CD8-positive, alpha-beta memory T cell (primary cell): ENCODE results near the gene CNDP1. TPM values are rescaled to one million over a fixed set of nuclear protein-coding genes. Genes with fewer than 3 reads are reported as not detected.

Experiments used
- CTCF ChIA-PET: fragments of 350-600 bp; sonication (Branson Sonifier 250); formaldehyde crosslinking; loops from one replicate; lab custom pipeline; 2021; ENCODE audit warnings: antibody characterized with exemption; lab: Charles Lee
- POLR2A ChIA-PET: fragments of 350-600 bp; sonication (Branson Sonifier 250); formaldehyde crosslinking; loops from one replicate; lab custom pipeline; 2021; ENCODE audit warnings: antibody characterized with exemption; lab: Charles Lee
- DNase-seq, 5 donors: peaks; one replicate each; pipeline versions ENCODE4 v3.0.0 to v3.0.0-alpha.2; 2020 to 2022; ENCODE audit warnings: mixed read lengths in 1 of 5
- H3K27ac ChIP-seq: one replicate; pipeline ENCODE4 v1.7.0; 2013; ENCODE audit warnings: low read depth, mild to moderate bottlenecking, low read length, moderate library complexity
- H3K27me3 ChIP-seq: 2 replicates; pipeline ENCODE4 v1.7.0; 2013; ENCODE audit warnings: low read length, mild to moderate bottlenecking; ENCODE audit not compliant: insufficient read depth, poor library complexity, severe bottlenecking
- H3K36me3 ChIP-seq: 2 replicates; pipeline ENCODE4 v1.7.0; 2013; ENCODE audit warnings: mild to moderate bottlenecking, low read length, moderate library complexity; ENCODE audit not compliant: insufficient read depth
- H3K4me1 ChIP-seq: 2 replicates; pipeline ENCODE4 v1.7.0; 2013; ENCODE audit warnings: mild to moderate bottlenecking, low read length, moderate library complexity; ENCODE audit not compliant: insufficient read depth
- H3K4me3 ChIP-seq: 2 replicates; pipeline ENCODE4 v1.7.0; 2013; ENCODE audit warnings: mild to moderate bottlenecking, low read length
- H3K9me3 ChIP-seq: 2 replicates; pipeline ENCODE4 v1.7.0; 2013; ENCODE audit warnings: mild to moderate bottlenecking, low read length
- H3K27ac Mint-ChIP-seq, 8 donors: one replicate each; pipeline ENCODE4 v1.8.0; 2020 to 2021; ENCODE audit warnings: mixed read lengths in 8 of 8, mild to moderate bottlenecking in 6 of 8, inconsistent platforms in 3 of 8, moderate library complexity in 3 of 8
- H3K27me3 Mint-ChIP-seq, 2 donors: one replicate each; pipeline ENCODE4 v1.8.0; 2020 to 2021; ENCODE audit warnings: mixed read lengths in 2 of 2, mild to moderate bottlenecking in 1 of 2, moderate library complexity in 1 of 2
- H3K36me3 Mint-ChIP-seq, 3 donors: one replicate each; pipeline ENCODE4 v1.8.0; 2020 to 2021; ENCODE audit warnings: mixed read lengths in 3 of 3, inconsistent platforms in 1 of 3, mild to moderate bottlenecking in 1 of 3
- H3K4me1 Mint-ChIP-seq, 3 donors: one replicate each; pipeline ENCODE4 v1.8.0; 2020 to 2021; ENCODE audit warnings: mixed read lengths in 3 of 3, inconsistent platforms in 1 of 3, mild to moderate bottlenecking in 1 of 3
- H3K4me3 Mint-ChIP-seq, 7 donors: one replicate each; pipeline ENCODE4 v1.8.0; 2020 to 2021; ENCODE audit warnings: mixed read lengths in 7 of 7, mild to moderate bottlenecking in 6 of 7, moderate library complexity in 4 of 7, inconsistent platforms in 2 of 7
- H3K9me3 Mint-ChIP-seq, 5 donors: one replicate each; pipeline ENCODE4 v1.8.0; 2020 to 2022; ENCODE audit warnings: mixed read lengths in 5 of 5, mild to moderate bottlenecking in 3 of 5, moderate library complexity in 2 of 5, inconsistent platforms in 1 of 5
- polyA plus RNA-seq: library from polyadenylated mRNA; unstranded; fragments of 300-500 nt; fragmentation: Illumina TruSeq; gene quantifications from one replicate; pipeline ENCODE4 v1.2.3, GENCODE V29; 2021
- total RNA-seq, 2 experiments: library from RNA; stranded (reverse); gene quantifications; one replicate each; pipeline ENCODE4 v1.2.3, GENCODE V29; 2021

CNDP1 gene
- total and polyA plus RNA-seq, 3 experiments from 2014 or later, result 0.09 TPM; not detected in 2

DNA sequence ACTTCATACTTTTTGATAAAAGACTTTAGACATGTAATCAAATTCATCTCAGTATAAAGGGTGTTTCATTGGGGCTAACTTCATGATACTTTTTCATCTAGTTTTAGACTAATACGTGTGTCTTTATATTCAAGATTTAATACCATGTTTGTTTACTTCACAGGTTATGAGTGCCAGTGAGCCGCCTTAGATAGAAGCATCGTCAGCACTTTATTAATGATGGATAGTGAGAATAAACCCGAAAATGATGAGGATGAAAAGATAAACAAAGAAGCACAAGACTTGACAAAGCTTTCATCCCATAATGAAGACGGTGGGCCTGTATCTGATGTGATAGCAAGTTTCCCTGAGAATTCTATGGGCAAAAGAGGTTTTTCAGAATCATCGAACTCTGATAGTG, 96.5 kb downstream of the CNDP1 start:
- peak overlapping the region in 5 of 7 donors; percentile 11 to 76 (median 73) for H3K4me3 Mint-ChIP-seq
- no peak overlapping the region for H3K27ac ChIP-seq
- POLR2A ChIA-PET, result no interaction called here
- no peak for DNase-seq
- H3K9me3 ChIP-seq, result no peaks in the 10 kb centered on the region
- no peaks in the 10 kb centered on the region for H3K9me3 Mint-ChIP-seq
- CTCF ChIA-PET, result no interaction called here
- H3K4me3 ChIP-seq, result peak overlapping the region; percentile 5
- no peaks in the 10 kb centered on the region for H3K27me3 ChIP-seq
- H3K4me1 ChIP-seq, result peaks cover 34% of the 10 kb centered on the region
- peaks cover 33 to 47% (median 38%) of the 10 kb centered on the region in 3 donors for H3K4me1 Mint-ChIP-seq
- peak overlapping the region; percentile 61 to 97 (median 88) for H3K27ac Mint-ChIP-seq
- peaks cover 0 to 1% of the 10 kb centered on the region in 2 donors for H3K27me3 Mint-ChIP-seq
- H3K36me3 Mint-ChIP-seq, result peaks cover 13 to 44% (median 18%) of the 10 kb centered on the region in 3 donors
- H3K36me3 ChIP-seq, result no peaks in the 10 kb centered on the region

DNA sequence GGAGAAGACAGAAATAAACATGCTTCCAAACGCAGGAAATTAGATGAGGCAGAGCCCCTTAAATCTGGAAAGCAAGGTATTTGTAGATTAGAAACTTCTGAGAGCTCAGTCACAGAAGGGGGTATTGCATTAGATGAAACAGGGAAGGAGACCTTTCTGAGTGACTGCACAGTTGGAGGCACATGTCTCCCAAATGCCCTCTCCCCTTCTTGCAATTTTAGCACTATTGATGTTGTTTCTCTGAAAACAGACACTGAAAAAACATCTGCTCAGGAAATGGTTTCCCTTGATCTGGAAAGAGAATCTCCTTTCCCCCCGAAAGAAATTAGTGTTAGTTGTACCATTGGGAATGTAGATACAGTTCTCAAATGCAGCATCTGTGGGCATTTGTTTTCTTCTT, 96.9 kb downstream of the CNDP1 start:
- no peaks in the 10 kb centered on the region for H3K36me3 ChIP-seq
- ChIA-PET POLR2A (no interaction called here), CTCF (no interaction called here)
- Mint-ChIP-seq H3K36me3 (peaks cover 12 to 47% (median 18%) of the 10 kb centered on the region in 3 donors), H3K4me3 (peak overlapping the region; percentile 11 to 80 (median 73)), H3K27me3 (peaks cover 0 to 1% of the 10 kb centered on the region in 2 donors), H3K4me1 (peaks cover 33 to 44% (median 37%) of the 10 kb centered on the region in 3 donors), H3K9me3 (no peaks in the 10 kb centered on the region), H3K27ac (peak overlapping the region; percentile 61 to 97 (median 88))
- no peak for DNase-seq
- H3K9me3 ChIP-seq, result no peaks in the 10 kb centered on the region
- H3K4me3 ChIP-seq, result peak overlapping the region; percentile 5
- H3K27me3 ChIP-seq, result no peaks in the 10 kb centered on the region
- no peak overlapping the region for H3K27ac ChIP-seq
- H3K4me1 ChIP-seq, result peaks cover 34% of the 10 kb centered on the region

GRCh38 chr18:74631623-74632350, 97.5 kb downstream of the CNDP1 start:
- Histone ChIP-seq H3K9me3 (no peaks in the 10 kb centered on the region), H3K27me3 (no peaks in the 10 kb centered on the region), H3K4me1 (peaks cover 34% of the 10 kb centered on the region), H3K36me3 (no peaks in the 10 kb centered on the region), H3K4me3 (peak overlapping the region; percentile 5), H3K27ac (no peak overlapping the region)
- POLR2A ChIA-PET, result no interaction called here
- H3K36me3 Mint-ChIP-seq, result peaks cover 12 to 47% (median 18%) of the 10 kb centered on the region in 3 donors
- DNase-seq, result peak in 2 of 5 donors; percentile 18 to 63
- H3K27me3 Mint-ChIP-seq, result peaks cover 0 to 1% of the 10 kb centered on the region in 2 donors
- H3K4me3 Mint-ChIP-seq, result peak overlapping the region; percentile 34 to 80 (median 73)
- no peaks in the 10 kb centered on the region for H3K9me3 Mint-ChIP-seq
- H3K27ac Mint-ChIP-seq, result peak overlapping the region; percentile 61 to 97 (median 88)
- CTCF ChIA-PET, result no interaction called here
- peaks cover 33 to 39% (median 37%) of the 10 kb centered on the region in 3 donors for H3K4me1 Mint-ChIP-seq

GRCh38 chr18:74632351-74632679, 98.0 kb downstream of the CNDP1 start:
- peak overlapping the region; percentile 61 to 97 (median 88) for H3K27ac Mint-ChIP-seq
- peaks cover 30 to 37% (median 35%) of the 10 kb centered on the region in 3 donors for H3K4me1 Mint-ChIP-seq
- no peaks in the 10 kb centered on the region for H3K9me3 Mint-ChIP-seq
- peaks cover 12 to 47% (median 18%) of the 10 kb centered on the region in 3 donors for H3K36me3 Mint-ChIP-seq
- CTCF ChIA-PET, result no interaction called here
- no peaks in the 10 kb centered on the region for H3K9me3 ChIP-seq
- H3K4me1 ChIP-seq, result peaks cover 34% of the 10 kb centered on the region
- no peaks in the 10 kb centered on the region for H3K27me3 ChIP-seq
- H3K36me3 ChIP-seq, result no peaks in the 10 kb centered on the region
- H3K4me3 Mint-ChIP-seq, result peak overlapping the region in 6 of 7 donors; percentile 42 to 80 (median 73)
- peak overlapping the region; percentile 5 for H3K4me3 ChIP-seq
- POLR2A ChIA-PET, result no interaction called here
- no peak for DNase-seq
- peaks cover 0 to 1% of the 10 kb centered on the region in 2 donors for H3K27me3 Mint-ChIP-seq
- no peak overlapping the region for H3K27ac ChIP-seq

GRCh38 chr18:74632856-74633255, 98.6 kb downstream of the CNDP1 start:
- no peaks in the 10 kb centered on the region for H3K9me3 Mint-ChIP-seq
- peaks cover 30 to 39% (median 35%) of the 10 kb centered on the region in 3 donors for H3K4me1 Mint-ChIP-seq
- peak overlapping the region; percentile 7 to 97 (median 88) for H3K27ac Mint-ChIP-seq
- H3K36me3 Mint-ChIP-seq, result peaks cover 12 to 50% (median 18%) of the 10 kb centered on the region in 3 donors
- Histone ChIP-seq H3K4me3 (no peak overlapping the region), H3K36me3 (no peaks in the 10 kb centered on the region), H3K9me3 (no peaks in the 10 kb centered on the region), H3K27me3 (no peaks in the 10 kb centered on the region), H3K4me1 (peaks cover 34% of the 10 kb centered on the region), H3K27ac (no peak overlapping the region)
- CTCF ChIA-PET, result no interaction called here
- peak overlapping the region in 3 of 7 donors; percentile 24 to 76 (median 72) for H3K4me3 Mint-ChIP-seq
- DNase-seq, result no peak
- peaks cover 0 to 1% of the 10 kb centered on the region in 2 donors for H3K27me3 Mint-ChIP-seq
- POLR2A ChIA-PET, result no interaction called here

DNA sequence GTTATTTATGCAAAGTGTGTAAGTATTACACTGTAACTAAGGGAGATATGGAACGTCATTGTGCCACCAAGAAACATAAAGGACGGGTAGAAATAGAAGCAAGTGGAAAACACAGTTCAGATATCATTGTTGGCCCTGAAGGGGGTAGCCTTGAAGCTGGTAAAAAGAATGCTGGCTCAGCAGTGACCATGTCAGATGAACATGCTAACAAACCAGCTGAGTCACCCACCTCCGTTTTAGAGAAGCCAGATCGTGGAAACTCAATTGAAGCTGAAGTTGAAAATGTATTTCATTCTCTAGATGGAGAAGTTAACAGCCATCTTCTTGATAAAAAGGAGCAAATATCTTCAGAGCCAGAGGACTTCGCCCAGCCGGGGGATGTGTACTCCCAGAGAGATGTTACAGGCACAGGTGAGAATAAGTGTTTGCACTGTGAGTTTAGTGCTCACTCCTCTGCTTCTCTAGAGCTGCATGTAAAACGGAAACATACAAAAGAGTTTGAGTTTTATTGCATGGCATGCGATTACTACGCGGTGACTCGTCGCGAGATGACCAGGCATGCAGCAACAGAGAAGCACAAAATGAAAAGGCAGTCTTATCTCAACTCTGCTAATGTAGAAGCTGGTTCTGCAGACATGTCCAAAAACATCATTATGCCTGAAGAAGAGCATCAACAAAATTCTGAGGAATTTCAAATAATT, 99.5 kb downstream of the CNDP1 start:
- no peak overlapping the region for H3K4me3 ChIP-seq
- no peaks in the 10 kb centered on the region for H3K36me3 ChIP-seq
- H3K4me1 Mint-ChIP-seq, result peaks cover 30 to 44% (median 34%) of the 10 kb centered on the region in 3 donors
- ChIA-PET POLR2A (no interaction called here), CTCF (no interaction called here)
- no peaks in the 10 kb centered on the region for H3K9me3 ChIP-seq
- H3K4me3 Mint-ChIP-seq, result no peak overlapping the region
- H3K27ac ChIP-seq, result no peak overlapping the region
- H3K9me3 Mint-ChIP-seq, result no peaks in the 10 kb centered on the region
- H3K36me3 Mint-ChIP-seq, result peaks cover 14 to 52% (median 18%) of the 10 kb centered on the region in 3 donors
- H3K4me1 ChIP-seq, result peaks cover 34% of the 10 kb centered on the region
- DNase-seq, result no peak
- peaks cover 0 to 1% of the 10 kb centered on the region in 2 donors for H3K27me3 Mint-ChIP-seq
- peak overlapping the region in 5 of 8 donors; percentile 27 to 76 (median 38) for H3K27ac Mint-ChIP-seq
- H3K27me3 ChIP-seq, result no peaks in the 10 kb centered on the region

GRCh38 chr18:74635224-74635975, 101.1 kb downstream of the CNDP1 start:
- Mint-ChIP-seq H3K27me3 (peaks cover 0 to 1% of the 10 kb centered on the region in 2 donors), H3K27ac (peak overlapping the region in 3 of 8 donors; percentile 15 to 72 (median 56)), H3K4me3 (no peak overlapping the region), H3K9me3 (no peaks in the 10 kb centered on the region), H3K36me3 (peaks cover 15 to 53% (median 18%) of the 10 kb centered on the region in 3 donors), H3K4me1 (peaks cover 28 to 38% (median 30%) of the 10 kb centered on the region in 3 donors)
- H3K4me3 ChIP-seq, result no peak overlapping the region
- H3K4me1 ChIP-seq, result peaks cover 34% of the 10 kb centered on the region
- POLR2A ChIA-PET, result no interaction called here
- no peaks in the 10 kb centered on the region for H3K9me3 ChIP-seq
- H3K27me3 ChIP-seq, result no peaks in the 10 kb centered on the region
- no peak for DNase-seq
- no peak overlapping the region for H3K27ac ChIP-seq
- CTCF ChIA-PET, result no interaction called here
- no peaks in the 10 kb centered on the region for H3K36me3 ChIP-seq
